GM08714 (cell line): ENCODE data around the gene CSRP1.
"Not testable (repeated sequence)": the region's sequence is repeated elsewhere in the genome, so short reads cannot be mapped to it uniquely, and the experiment has no call there.

Experiments
- H3K4me3 ChIP-seq: fragments of 200-500 bp; sonication (Bioruptor generic); 2 replicates; pipeline ENCODE4 v1.5.1; 2014; ENCODE audit warnings: mild to moderate bottlenecking, low read length, inconsistent platforms
- ZNF274 ChIP-seq: IDR thresholded peaks from 2 replicates; pipeline ENCODE4 v1.6.1; 2012; ENCODE audit warnings: mild to moderate bottlenecking, low read depth, low read length

CSRP1 gene

GRCh38 chr1:201499795-201500669 is 6.9 kb downstream of the CSRP1 start:
- no peak for TF ChIP-seq ZNF274

GRCh38 chr1:201499191-201499590 is 7.7 kb downstream of the CSRP1 start:
- no peak for TF ChIP-seq ZNF274

More at GRCh38 chr1:201499795-201500669, 6.9 kb downstream of the CSRP1 start:
- no peak overlapping the region for H3K4me3 ChIP-seq

DNA sequence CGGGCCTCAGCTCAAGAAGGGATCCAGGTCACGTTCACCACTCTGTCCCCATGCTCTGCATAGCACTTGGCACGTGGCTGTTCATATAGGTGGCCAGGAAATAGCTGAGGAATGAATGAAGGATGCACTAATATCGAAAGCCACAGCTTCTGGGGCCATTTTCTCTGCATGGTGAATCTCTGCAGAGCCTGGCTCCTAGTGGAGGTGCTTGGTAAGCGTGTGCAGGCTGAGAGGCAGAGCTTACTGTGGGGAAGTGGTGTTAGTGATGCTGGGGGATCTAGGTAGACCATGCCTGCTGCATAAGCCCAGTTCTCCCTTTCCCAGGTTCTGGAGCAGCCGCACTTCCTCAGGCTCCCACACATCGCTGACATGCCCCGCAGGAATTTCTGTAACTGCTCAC is 8.3 kb downstream of the CSRP1 start:
- no peak overlapping the region for H3K4me3 ChIP-seq
- no peak for TF ChIP-seq ZNF274

More at GRCh38 chr1:201499191-201499590, 7.7 kb downstream of the CSRP1 start:
- H3K4me3 ChIP-seq = no peak overlapping the region

DNA sequence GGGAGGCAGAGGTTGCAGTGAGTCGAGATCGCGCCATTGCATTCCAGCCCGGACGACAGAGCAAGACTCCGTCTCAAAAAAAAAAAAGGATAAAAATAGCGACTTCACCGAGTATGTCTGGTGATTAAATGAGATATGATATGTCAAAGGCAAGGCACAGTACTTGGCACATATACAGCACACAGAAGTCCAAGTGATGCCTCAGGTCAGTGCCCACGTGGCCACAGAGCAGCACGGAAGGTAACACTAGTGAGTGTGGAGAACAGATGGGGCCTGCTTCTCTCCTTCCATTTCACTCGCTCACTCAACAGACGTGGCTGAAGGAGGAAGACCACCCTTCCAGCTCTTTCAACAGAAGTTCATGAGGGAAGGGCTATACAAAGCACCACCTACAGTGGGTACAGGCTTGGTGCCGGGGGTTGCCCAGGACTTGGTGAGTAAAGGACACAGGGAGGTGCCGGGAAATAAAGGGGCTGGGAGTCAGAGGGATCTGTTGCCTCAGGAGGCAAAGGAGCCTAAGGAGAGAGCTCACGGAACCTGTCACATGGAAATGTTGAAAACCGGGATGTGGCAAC is 8.9 kb downstream of the CSRP1 start:
- no peak overlapping the region for H3K4me3 ChIP-seq
- no peak for TF ChIP-seq ZNF274

GRCh38 chr1:201496296-201496690 is 10.6 kb downstream of the CSRP1 start:
- TF ChIP-seq ZNF274 = no peak
- H3K4me3 ChIP-seq = no peak overlapping the region

DNA sequence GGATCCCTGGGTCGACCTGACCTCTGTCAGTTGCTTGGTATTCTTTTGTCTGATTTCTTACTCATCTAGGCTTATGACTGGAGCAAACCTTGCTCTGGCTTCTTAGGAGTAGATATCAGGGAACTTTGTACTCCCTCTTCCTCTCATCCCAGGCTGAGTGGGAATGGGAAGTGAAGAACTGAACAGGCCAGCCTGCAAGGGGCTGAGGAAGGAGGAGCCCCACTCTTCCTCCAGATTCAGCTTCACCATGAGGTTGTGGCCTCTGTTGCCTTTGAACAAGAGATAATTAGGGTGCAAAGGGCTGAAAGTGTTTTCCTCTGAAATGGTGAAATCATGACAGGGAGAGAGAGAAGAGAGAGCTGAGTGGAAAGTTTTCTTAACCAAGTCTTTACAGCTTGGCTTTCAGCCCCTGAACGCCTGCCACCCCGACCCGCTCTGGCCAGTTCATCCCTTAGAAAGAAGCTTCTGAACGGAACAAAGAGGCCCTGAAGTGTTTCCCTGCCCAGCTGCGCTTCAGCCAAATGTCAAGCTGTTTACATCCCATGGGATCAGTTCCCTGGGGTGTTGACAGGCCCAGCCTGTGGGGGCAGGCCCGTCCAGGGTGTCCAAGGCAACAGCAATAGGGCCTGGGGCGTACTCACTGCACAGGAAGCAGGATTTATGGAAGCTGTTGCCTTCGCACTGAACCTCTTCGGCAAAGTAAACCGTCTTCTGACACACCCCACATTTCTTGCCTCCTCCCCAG is 11.2 kb downstream of the CSRP1 start:
- no peak overlapping the region for H3K4me3 ChIP-seq
- no peak for TF ChIP-seq ZNF274

DNA sequence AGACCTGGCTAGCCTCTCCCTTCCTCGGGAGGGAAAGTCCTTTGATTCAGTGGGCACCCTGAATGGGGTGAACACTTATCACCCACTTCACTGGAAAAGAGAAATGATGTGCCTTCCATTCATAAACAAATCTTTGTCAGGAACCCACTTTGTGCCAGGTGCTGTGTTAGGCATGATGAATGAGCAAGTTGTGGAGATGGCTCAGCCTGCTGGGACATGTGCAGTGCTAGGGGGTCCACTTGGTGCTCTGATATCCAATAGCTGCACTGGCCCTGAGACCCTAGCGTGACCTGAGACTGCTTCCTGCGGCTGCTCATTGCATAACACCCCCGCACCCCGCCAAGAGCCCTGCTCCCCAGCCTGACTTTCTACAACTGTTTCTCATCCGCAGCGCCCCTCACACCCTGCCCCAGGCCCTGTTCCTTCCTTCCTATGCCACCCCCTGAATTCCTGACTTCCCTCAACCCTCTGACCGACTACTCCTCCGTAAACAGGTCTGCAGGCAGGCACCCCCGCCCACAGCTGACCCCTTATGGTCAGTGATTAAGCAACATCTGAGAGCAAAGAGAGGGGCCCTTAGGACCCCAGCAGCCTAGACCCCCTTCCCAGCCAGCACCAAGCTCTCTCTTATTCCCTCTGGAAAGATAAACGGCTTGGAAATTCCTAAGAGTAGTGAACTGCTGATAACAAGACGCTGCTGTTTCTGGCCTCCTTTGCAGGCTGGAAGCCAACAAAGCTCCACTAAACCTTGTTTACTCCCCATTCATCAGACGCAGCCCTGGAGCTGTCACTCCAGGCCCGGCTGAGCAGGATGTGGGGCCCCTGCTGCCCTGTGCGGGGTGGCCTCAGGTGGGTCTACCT is 12.9 kb downstream of the CSRP1 start:
- no peak overlapping the region for H3K4me3 ChIP-seq
- TF ChIP-seq ZNF274 = no peak

- H3K4me3 ChIP-seq = not testable (repeated sequence)
Observed at GRCh38 chr1:201493026-201493656, 13.8 kb downstream of the CSRP1 start.

DNA sequence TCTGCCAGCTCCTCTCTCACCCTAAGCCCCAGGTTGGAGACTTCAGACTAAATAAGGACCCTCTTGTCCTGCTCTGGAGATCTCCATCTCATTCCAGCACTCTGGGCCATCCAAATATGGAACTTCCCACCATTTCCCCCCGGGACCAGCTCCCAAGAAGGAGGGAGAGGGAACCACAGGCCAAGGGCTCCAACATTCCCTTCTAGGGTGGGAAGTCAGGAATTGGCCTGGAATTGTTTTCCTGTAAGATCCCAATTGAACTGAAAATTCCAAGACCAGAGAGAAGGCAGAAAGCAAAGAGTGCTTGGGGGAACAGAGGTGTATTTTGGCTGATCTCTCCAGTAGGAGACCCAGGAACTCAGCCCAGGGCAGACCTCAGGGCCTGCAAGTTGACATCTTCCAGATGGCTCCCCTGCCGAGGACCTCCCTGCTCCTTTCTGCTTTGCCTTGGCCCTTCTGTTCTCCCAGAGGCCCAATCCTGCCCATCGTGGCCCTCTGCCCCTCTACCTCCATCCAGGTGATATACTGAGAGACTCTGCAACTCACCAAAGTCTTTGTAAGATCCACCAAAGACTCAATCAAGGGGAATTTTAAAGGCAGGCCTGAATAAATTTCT is 14.9 kb downstream of the CSRP1 start:
- no peak for TF ChIP-seq ZNF274
- H3K4me3 ChIP-seq = no peak overlapping the region

- TF ChIP-seq ZNF274 = no peak
- H3K4me3 ChIP-seq = no peak overlapping the region
Observed at GRCh38 chr1:201490708-201491131, 16.2 kb downstream of the CSRP1 start.

- no peak overlapping the region for H3K4me3 ChIP-seq
- no peak for TF ChIP-seq ZNF274
Observed at GRCh38 chr1:201489643-201490261, 17.2 kb downstream of the CSRP1 start.

DNA sequence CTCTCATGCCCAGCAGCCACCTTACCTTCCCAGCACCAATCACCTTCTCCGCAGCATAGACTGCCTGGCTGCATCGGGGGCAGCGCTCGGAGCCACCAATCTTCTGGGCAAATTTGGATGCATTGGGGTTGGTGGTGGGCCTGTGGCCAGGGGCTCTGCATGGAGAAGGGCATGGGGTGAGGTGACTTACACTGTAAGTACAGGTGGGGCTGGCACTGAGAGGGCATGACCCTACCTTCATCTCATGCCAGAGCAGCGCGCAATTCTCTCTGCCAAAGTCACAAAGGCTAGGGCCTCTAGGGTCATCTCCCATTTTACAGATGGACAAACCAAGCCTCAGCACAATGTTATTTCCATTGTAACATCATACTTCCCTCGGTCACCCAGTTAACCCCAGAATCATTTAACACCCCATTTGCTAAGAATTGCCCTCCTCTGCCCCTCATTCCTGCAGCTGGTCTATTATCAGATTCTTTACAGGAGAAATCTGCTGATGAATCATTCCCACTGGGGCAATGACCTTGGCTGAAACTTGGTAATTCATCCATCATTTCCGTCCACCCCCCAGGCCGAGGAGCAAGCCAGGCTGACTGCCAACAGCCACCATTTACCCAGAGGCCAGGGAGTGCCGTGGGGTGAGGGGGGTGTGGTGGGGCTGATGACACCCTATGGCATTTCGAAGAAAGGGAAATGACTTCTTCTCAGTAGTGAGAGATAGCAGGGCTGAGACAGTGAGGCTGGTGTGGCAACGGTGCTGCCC is 17.9 kb downstream of the CSRP1 start:
- H3K4me3 ChIP-seq = no peak overlapping the region
- no peak for TF ChIP-seq ZNF274
